Breast epithelium (tissue), 4 donors: ENCODE data around the gene LELP1. TPM values are rescaled to one million over a fixed set of nuclear protein-coding genes. Genes with fewer than 3 reads are reported as not detected.

Experiments used
- DNase-seq, 2 donors: peaks; one replicate each; pipeline ENCODE4 v3.0.0-alpha.2; 2019; ENCODE audit warnings: low spot score in 2 of 2
- H3K27ac ChIP-seq, 2 donors: fragments of 200-600 bp; sonication (generic) in 1 of 2; one replicate each; pipeline ENCODE4 v1.5.1; 2016 to 2019; ENCODE audit warnings: mild to moderate bottlenecking in 1 of 2
- H3K27me3 ChIP-seq, 2 donors: fragments of 200-600 bp; sonication (generic) in 1 of 2; one replicate each; pipeline versions ENCODE4 v1.5.1 to v1.6.0; 2017 to 2019; ENCODE audit warnings: control low read depth in 1 of 2, mild to moderate bottlenecking in 1 of 2
- H3K36me3 ChIP-seq: fragments of 200-600 bp; one replicate; pipeline ENCODE4 v1.5.1; 2019
- H3K4me1 ChIP-seq, 2 donors: fragments of 200-600 bp; sonication (generic); one replicate each; pipeline ENCODE4 v1.5.1; 2016 to 2019; ENCODE audit warnings: control low read depth in 1 of 2
- H3K4me3 ChIP-seq, 3 donors: fragments of 200-600 bp; sonication (generic); 1 replicate in 2 of 3; 2 replicates in 1 of 3; pipeline ENCODE4 v1.5.1; 2016 to 2019; ENCODE audit warnings: mild to moderate bottlenecking in 3 of 3, moderate library complexity in 2 of 3
- H3K9me3 ChIP-seq, 2 donors: fragments of 200-600 bp; sonication (generic) in 1 of 2; one replicate each; pipeline ENCODE4 v1.5.1; 2016 to 2019; ENCODE audit warnings: control low read depth in 1 of 2
- POLR2A ChIP-seq: fragments of 450-650 bp; IDR thresholded peaks from one replicate; pipeline ENCODE4 v1.6.1; 2016; ENCODE audit warnings: antibody characterized with exemption, mild to moderate bottlenecking, moderate library complexity
- POLR2AphosphoS5 ChIP-seq, 3 donors: sonication (generic); formaldehyde crosslinking; IDR thresholded peaks; one replicate each; pipeline ENCODE4 v1.6.1; 2017; ENCODE audit warnings: antibody characterized with exemption in 3 of 3
- intact Hi-C: fragments of 100-400 bp; cut with DNase I; formaldehyde crosslinking; loops from one replicate; pipeline ENCODE4 v1.15.1; 2023; ENCODE audit warnings: low total_unique reads
- total RNA-seq, 3 donors: library from RNA; depleted of rRNA; stranded (reverse); fragments of >200 nt; gene quantifications; one replicate each; pipeline ENCODE4 v1.1.0, GENCODE V29; 2016
- TF ChIP-seq, protein P1 (sequence below), 3 donors: fragments of 450-650 bp; IDR thresholded peaks; one replicate each; pipeline ENCODE4 v1.5.1; 2016 to 2017; ENCODE audit warnings: antibody characterized with exemption in 3 of 3, mild to moderate bottlenecking in 3 of 3, moderate library complexity in 3 of 3

Gene LELP1
- total RNA-seq, 3 donors from 2014 or later: not detected

DNA sequence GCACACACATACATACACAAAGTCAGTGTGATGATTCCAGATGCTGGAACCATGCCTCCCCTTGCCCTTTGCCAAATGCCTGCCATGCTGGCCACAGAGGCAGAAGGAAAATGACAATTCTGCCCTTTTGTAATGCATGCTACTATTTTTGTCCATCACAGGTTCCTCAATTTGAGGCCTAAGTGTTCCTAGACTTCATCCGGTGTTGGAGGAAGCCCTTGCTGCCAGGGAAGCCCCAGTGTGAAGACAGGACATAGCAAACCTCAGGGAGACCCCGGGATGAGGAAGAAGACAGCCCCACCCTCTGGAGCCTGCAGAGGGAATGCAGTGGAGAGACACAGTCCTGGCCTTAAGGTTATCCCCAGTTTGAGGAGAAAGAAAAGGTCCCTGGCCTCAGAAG, 28.6 kb downstream of the LELP1 start:
- TF ChIP-seq, protein P1, sequence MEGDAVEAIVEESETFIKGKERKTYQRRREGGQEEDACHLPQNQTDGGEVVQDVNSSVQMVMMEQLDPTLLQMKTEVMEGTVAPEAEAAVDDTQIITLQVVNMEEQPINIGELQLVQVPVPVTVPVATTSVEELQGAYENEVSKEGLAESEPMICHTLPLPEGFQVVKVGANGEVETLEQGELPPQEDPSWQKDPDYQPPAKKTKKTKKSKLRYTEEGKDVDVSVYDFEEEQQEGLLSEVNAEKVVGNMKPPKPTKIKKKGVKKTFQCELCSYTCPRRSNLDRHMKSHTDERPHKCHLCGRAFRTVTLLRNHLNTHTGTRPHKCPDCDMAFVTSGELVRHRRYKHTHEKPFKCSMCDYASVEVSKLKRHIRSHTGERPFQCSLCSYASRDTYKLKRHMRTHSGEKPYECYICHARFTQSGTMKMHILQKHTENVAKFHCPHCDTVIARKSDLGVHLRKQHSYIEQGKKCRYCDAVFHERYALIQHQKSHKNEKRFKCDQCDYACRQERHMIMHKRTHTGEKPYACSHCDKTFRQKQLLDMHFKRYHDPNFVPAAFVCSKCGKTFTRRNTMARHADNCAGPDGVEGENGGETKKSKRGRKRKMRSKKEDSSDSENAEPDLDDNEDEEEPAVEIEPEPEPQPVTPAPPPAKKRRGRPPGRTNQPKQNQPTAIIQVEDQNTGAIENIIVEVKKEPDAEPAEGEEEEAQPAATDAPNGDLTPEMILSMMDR (IDR thresholded peaks at IDR 0.05): no peak
- TF ChIP-seq POLR2A (no peak), POLR2AphosphoS5 (IDR thresholded peaks at IDR 0.05) (no peak)
- no peaks in the 10 kb centered on the region for H3K27me3 ChIP-seq

DNA sequence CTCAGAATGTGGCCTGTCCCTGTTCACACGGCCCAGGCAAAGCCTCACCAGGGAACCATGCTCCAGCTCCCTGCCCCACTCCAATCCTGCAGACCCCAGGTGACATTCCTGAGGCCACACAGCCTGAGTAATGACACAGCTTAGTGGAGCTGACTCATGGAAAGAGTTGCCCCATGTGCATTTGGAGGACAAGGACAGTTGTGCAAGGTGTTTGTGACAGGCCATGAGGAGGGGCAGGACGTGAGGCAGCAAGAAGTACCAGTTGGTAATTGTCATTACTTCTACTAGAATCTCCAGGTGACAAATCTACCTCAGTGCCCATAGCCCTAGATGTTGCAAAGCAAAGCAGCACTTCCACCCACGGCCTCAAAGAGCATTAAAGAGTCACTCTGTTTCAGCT, 29.3 kb downstream of the LELP1 start:
- no peaks in the 10 kb centered on the region for H3K9me3 ChIP-seq
- H3K27ac ChIP-seq: no peak overlapping the region
- no peak overlapping the region for H3K4me3 ChIP-seq
- TF ChIP-seq, protein P1 (IDR thresholded peaks at IDR 0.05): no peak
- TF ChIP-seq POLR2A (no peak), POLR2AphosphoS5 (IDR thresholded peaks at IDR 0.05) (no peak)
- H3K4me1 ChIP-seq: no peaks in the 10 kb centered on the region
- intact Hi-C loops: no loop called here
- no peak for DNase-seq
- no peaks in the 10 kb centered on the region for H3K27me3 ChIP-seq
- H3K36me3 ChIP-seq: no peaks in the 10 kb centered on the region

More for the DNA sequence above, 28.6 kb downstream of the LELP1 start:
- intact Hi-C loops: no loop called here
- Histone ChIP-seq H3K4me1 (no peaks in the 10 kb centered on the region), H3K4me3 (no peak overlapping the region), H3K36me3 (no peaks in the 10 kb centered on the region), H3K9me3 (no peaks in the 10 kb centered on the region), H3K27ac (no peak overlapping the region)
- DNase-seq: no peak

DNA sequence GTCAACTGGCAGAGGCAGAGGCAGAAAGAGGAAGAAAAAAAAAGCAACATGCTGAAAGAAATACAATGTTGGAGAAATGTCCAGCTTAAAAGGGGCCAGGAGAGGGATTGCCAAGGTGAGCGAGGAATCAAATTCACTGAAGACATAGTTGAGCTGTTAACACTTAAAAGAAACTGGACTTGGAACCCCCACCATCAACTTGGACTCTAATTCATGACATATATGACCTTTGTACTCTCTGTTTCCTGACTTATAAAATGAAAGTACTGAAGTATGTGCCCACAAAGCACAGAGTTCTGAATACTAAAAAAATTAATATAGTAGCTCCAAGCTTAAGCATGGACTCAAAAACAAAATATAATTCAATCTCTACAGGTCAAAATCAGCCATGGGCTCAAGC, 30.2 kb downstream of the LELP1 start:
- Histone ChIP-seq H3K4me3 (no peak overlapping the region), H3K27me3 (no peaks in the 10 kb centered on the region), H3K4me1 (no peaks in the 10 kb centered on the region), H3K27ac (no peak overlapping the region), H3K36me3 (no peaks in the 10 kb centered on the region), H3K9me3 (no peaks in the 10 kb centered on the region)
- TF ChIP-seq, protein P1 (IDR thresholded peaks at IDR 0.05): no peak
- no peak for DNase-seq
- intact Hi-C loops: no loop called here

DNA sequence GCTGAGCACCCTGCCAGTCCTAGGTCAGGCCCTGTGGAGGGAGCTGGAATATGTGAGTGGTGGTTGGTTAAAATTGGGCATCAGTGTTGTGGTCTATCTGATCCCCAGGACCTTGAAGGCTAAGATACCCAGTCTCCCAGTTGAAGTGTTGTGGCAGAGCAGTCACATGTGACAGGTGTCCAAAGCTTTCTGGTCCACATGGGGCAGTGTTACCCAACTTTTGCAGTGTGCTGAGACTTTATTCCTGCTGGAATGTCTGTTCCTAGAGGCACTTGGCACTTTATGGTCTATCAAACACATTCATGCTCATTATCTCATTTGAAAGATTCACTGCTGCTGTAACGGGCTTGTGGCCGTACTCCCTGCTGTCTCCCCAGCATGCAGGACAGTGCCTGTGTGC, 35.3 kb downstream of the LELP1 start:
- Histone ChIP-seq H3K27me3 (no peaks in the 10 kb centered on the region), H3K27ac (no peak overlapping the region), H3K36me3 (no peaks in the 10 kb centered on the region), H3K4me3 (no peak overlapping the region), H3K4me1 (no peaks in the 10 kb centered on the region), H3K9me3 (no peaks in the 10 kb centered on the region)
- no peak for DNase-seq
- intact Hi-C loops: no loop called here
- TF ChIP-seq, protein P1 (IDR thresholded peaks at IDR 0.05): no peak
- no peak for TF ChIP-seq POLR2A
- no peak for TF ChIP-seq POLR2AphosphoS5 (IDR thresholded peaks at IDR 0.05)

DNA sequence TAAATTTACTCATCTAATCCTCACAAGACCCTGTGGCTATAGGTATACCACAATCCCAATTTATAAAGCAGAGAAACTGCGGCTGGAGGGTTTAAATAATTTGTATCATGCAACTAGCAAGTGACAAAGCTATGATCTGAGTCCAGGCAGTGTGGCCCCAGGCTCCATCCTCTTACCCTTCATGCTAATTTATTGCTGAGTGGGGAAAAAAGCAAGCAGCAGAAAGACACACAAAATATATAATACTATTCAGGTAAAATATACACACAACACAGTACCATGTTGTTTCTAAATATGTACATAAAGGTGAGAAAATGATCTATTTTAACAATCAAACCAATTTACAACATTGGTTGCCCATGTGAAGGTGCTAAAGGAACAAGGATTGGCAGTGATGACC, 38.9 kb downstream of the LELP1 start:
- Histone ChIP-seq H3K4me1 (no peaks in the 10 kb centered on the region), H3K9me3 (no peaks in the 10 kb centered on the region), H3K27me3 (no peaks in the 10 kb centered on the region), H3K36me3 (no peaks in the 10 kb centered on the region), H3K4me3 (no peak overlapping the region), H3K27ac (no peak overlapping the region)
- no peak for DNase-seq
- TF ChIP-seq POLR2A: no peak
- TF ChIP-seq POLR2AphosphoS5 (IDR thresholded peaks at IDR 0.05): no peak
- TF ChIP-seq, protein P1 (IDR thresholded peaks at IDR 0.05): no peak
- intact Hi-C loops: no loop called here
